HepG2 (cell line): Measurements from ENCODE around the gene BCL7A. TPM values are rescaled to one million over a fixed set of nuclear protein-coding genes. Genes with fewer than 3 reads are reported as not detected.
A peak's percentile ranks its signal among the peaks of the same experiment; 100 is the strongest.

Experiments used
- AGO2 ChIP-seq: fragments of 200-400 bp; formaldehyde crosslinking; optimal IDR thresholded peaks from 2 replicates; pipeline ENCODE3; 2017; ENCODE audit warnings: mild to moderate bottlenecking, low read depth, low read length, moderate library complexity
- ATF1 ChIP-seq: IDR thresholded peaks from 2 replicates; pipeline ENCODE4 v1.6.1; 2016; ENCODE audit warnings: mild to moderate bottlenecking, control low read depth
- GFI1 ChIP-seq: sonication (generic); formaldehyde crosslinking; IDR thresholded peaks from 2 replicates; pipeline ENCODE4 v1.5.0; 2020; ENCODE audit warnings: missing genetic modification reagents, mild to moderate bottlenecking, borderline replicate concordance
- IRX3 ChIP-seq: sonication (generic); formaldehyde crosslinking; IDR thresholded peaks from 2 replicates; pipeline ENCODE4 v1.8.1; 2023; ENCODE audit warnings: mild to moderate bottlenecking, low read depth, missing genetic modification reagents, borderline replicate concordance
- KDM5A ChIP-seq: fragments of 200-600 bp; sonication (generic); IDR thresholded peaks from 2 replicates; pipeline ENCODE4 v1.7.0; 2018; ENCODE audit warnings: antibody characterized with exemption, mild to moderate bottlenecking, low read length, borderline replicate concordance
- KLF12 ChIP-seq: sonication (generic); formaldehyde crosslinking; IDR thresholded peaks from 2 replicates; pipeline ENCODE4 v1.4.0; 2020; ENCODE audit warnings: missing genetic modification reagents, borderline replicate concordance
- MLX ChIP-seq: IDR thresholded peaks from 2 replicates; pipeline ENCODE4 v1.6.1; 2016
- NFE2L2 ChIP-seq: fragments of 150-350 bp; IDR thresholded peaks from 2 replicates; pipeline ENCODE4 v1.6.1; 2014; ENCODE audit warnings: low read length
- PHF20 ChIP-seq: sonication (generic); formaldehyde crosslinking; IDR thresholded peaks from 2 replicates; pipeline ENCODE4 v1.5.0; 2020; ENCODE audit warnings: mild to moderate bottlenecking, missing genetic modification reagents
- SIN3A ChIP-seq: IDR thresholded peaks from 2 replicates; pipeline ENCODE4 v1.6.1; 2011; ENCODE audit warnings: low read depth, mild to moderate bottlenecking, control low read depth, low read length, borderline replicate concordance
- TP53 ChIP-seq: sonication (generic); formaldehyde crosslinking; conservative IDR thresholded peaks from 2 replicates; pipeline ENCODE4 v1.4.0; 2020; ENCODE audit warnings: missing genetic modification reagents
- TRAFD1 ChIP-seq: sonication (generic); formaldehyde crosslinking; IDR thresholded peaks from 2 replicates; pipeline ENCODE4 v1.5.1; 2020; ENCODE audit warnings: missing genetic modification reagents, mild to moderate bottlenecking, borderline replicate concordance
- YEATS4 ChIP-seq: sonication (generic); formaldehyde crosslinking; IDR thresholded peaks from 2 replicates; pipeline ENCODE4 v1.4.0; 2020; ENCODE audit warnings: missing genetic modification reagents, borderline replicate concordance
- ZBTB21 ChIP-seq: sonication (generic); formaldehyde crosslinking; IDR thresholded peaks from 2 replicates; pipeline ENCODE4 v1.4.0; 2020; ENCODE audit warnings: missing genetic modification reagents
- ZKSCAN8 ChIP-seq: IDR thresholded peaks from 2 replicates; pipeline ENCODE4 v1.6.1; 2016; ENCODE audit warnings: borderline replicate concordance, missing genetic modification reagents, missing compliant biosample characterization
- ZNF207 ChIP-seq: fragments of 450-650 bp; IDR thresholded peaks from 2 replicates; pipeline ENCODE4 v1.6.1; 2016; ENCODE audit warnings: antibody characterized with exemption, borderline replicate concordance
- ZNF225 ChIP-seq: sonication (generic); formaldehyde crosslinking; IDR thresholded peaks from 2 replicates; pipeline ENCODE4 v1.4.0; 2020; ENCODE audit warnings: mild to moderate bottlenecking, missing genetic modification reagents
- ZNF30 ChIP-seq: sonication (generic); formaldehyde crosslinking; IDR thresholded peaks from 2 replicates; pipeline ENCODE4 v1.5.0; 2020; ENCODE audit warnings: mild to moderate bottlenecking, missing genetic modification reagents
- ZNF547 ChIP-seq: sonication (generic); formaldehyde crosslinking; IDR thresholded peaks from 2 replicates; pipeline ENCODE4 v1.5.1; 2020; ENCODE audit warnings: mild to moderate bottlenecking, missing genetic modification reagents
- ZNF550 ChIP-seq: sonication (generic); formaldehyde crosslinking; IDR thresholded peaks from 2 replicates; pipeline ENCODE4 v1.4.0; 2020; ENCODE audit warnings: mild to moderate bottlenecking, missing genetic modification reagents, borderline replicate concordance
- ZNF597 ChIP-seq: sonication (generic); formaldehyde crosslinking; IDR thresholded peaks from 2 replicates; pipeline ENCODE4 v1.5.0; 2020; ENCODE audit warnings: missing genetic modification reagents
- ZNF703 ChIP-seq: sonication (generic); formaldehyde crosslinking; IDR thresholded peaks from 2 replicates; pipeline ENCODE4 v1.5.1; 2020; ENCODE audit warnings: missing genetic modification reagents, mild to moderate bottlenecking, moderate library complexity, borderline replicate concordance
- ZNF777 ChIP-seq: sonication (generic); formaldehyde crosslinking; IDR thresholded peaks from 2 replicates; pipeline ENCODE4 v1.4.0; 2020; ENCODE audit warnings: missing genetic modification reagents
- polyA plus RNA-seq, 8 experiments: library from polyadenylated mRNA; depleted of rRNA in 3 of 8; stranded (reverse) in 7 of 8; unstranded in 1 of 8; fragments of >200 nt; fragmentation: Illumina TruSeq in 4 of 8; extraction: Trizol in 4 of 8; gene quantifications; 2 replicates each; pipeline versions ENCODE4 v1.2.1 to v1.2.3, GENCODE V29; 2011 to 2016; ENCODE audit warnings: low read depth in 4 of 8, missing spikeins in 1 of 8, mixed read lengths in 1 of 8; ENCODE audit not compliant: insufficient read depth in 1 of 8
- total RNA-seq, 5 experiments: library from RNA; depleted of rRNA; stranded (reverse); fragments of >200 nt; fragmentation: Illumina TruSeq; extraction: Trizol; gene quantifications; 2 replicates each; pipeline ENCODE4 v1.2.3, GENCODE V29; 2016; ENCODE audit warnings: low read depth in 1 of 5
- TF ChIP-seq, protein P1 (sequence below): sonication (generic); formaldehyde crosslinking; IDR thresholded peaks from 2 replicates; pipeline ENCODE4 v1.4.0; 2020; ENCODE audit warnings: missing genetic modification reagents, mild to moderate bottlenecking, borderline replicate concordance
- TF ChIP-seq, protein P2 (sequence below): sonication (generic); formaldehyde crosslinking; IDR thresholded peaks from 2 replicates; pipeline ENCODE4 v1.5.0; 2020; ENCODE audit warnings: missing genetic modification reagents

The BCL7A gene
- total and polyA plus RNA-seq, 2 of the 13 experiments (the other 11 are each of a cell fraction or from before 2014, with no cell fraction given) = 4.1 to 6.2 TPM

- TF ChIP-seq, protein P1, sequence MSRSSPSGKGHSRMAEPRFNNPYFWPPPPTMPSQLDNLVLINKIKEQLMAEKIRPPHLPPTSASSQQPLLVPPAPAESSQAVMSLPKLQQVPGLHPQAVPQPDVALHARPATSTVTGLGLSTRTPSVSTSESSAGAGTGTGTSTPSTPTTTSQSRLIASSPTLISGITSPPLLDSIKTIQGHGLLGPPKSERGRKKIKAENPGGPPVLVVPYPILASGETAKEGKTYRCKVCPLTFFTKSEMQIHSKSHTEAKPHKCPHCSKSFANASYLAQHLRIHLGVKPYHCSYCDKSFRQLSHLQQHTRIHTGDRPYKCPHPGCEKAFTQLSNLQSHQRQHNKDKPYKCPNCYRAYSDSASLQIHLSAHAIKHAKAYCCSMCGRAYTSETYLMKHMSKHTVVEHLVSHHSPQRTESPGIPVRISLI = peak; percentile 97
- TF ChIP-seq ZKSCAN8 (CRISPR knock-in tag) = no peak
- no peak for TF ChIP-seq ZNF703
- TF ChIP-seq KDM5A = no peak
- TF ChIP-seq TP53 (CRISPR knock-in tag) = no peak
- TF ChIP-seq ZNF30 (CRISPR knock-in tag) = no peak
- peak; percentile 86; the same call in 1 of the 2 replicates for TF ChIP-seq KLF12 (CRISPR knock-in tag)
- TF ChIP-seq, protein P2, sequence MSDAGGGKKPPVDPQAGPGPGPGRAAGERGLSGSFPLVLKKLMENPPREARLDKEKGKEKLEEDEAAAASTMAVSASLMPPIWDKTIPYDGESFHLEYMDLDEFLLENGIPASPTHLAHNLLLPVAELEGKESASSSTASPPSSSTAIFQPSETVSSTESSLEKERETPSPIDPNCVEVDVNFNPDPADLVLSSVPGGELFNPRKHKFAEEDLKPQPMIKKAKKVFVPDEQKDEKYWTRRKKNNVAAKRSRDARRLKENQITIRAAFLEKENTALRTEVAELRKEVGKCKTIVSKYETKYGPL (CRISPR knock-in tag) = peak; percentile 58; the same call in 1 of the 2 replicates
- TF ChIP-seq ZNF207 = no peak
- TF ChIP-seq PHF20 = peak; percentile 52; the same call in 1 of the 2 replicates
- TF ChIP-seq ZBTB21 (CRISPR knock-in tag) = no peak
- TF ChIP-seq ATF1 (CRISPR knock-in tag) = no peak
- TF ChIP-seq TRAFD1 (CRISPR knock-in tag) = no peak
- TF ChIP-seq ZNF547 (CRISPR knock-in tag) = 0 out of 2 replicates have a peak, but pooled peaks have one; percentile 77
- 0 out of 2 replicates have a peak, but pooled peaks have one; percentile 15 for TF ChIP-seq SIN3A
- TF ChIP-seq ZNF597 (CRISPR knock-in tag) = no peak
- peak; percentile 67; the same call in 1 of the 2 replicates for TF ChIP-seq GFI1 (CRISPR knock-in tag)
- peak; percentile 57 for TF ChIP-seq AGO2
- TF ChIP-seq MLX (CRISPR knock-in tag) = no peak
- TF ChIP-seq ZNF225 (CRISPR knock-in tag) = no peak
- TF ChIP-seq IRX3 (CRISPR knock-in tag) = peak; percentile 82; the same call in 1 of the 2 replicates
- no peak for TF ChIP-seq NFE2L2
- peak; percentile 72 for TF ChIP-seq ZNF777 (CRISPR knock-in tag)
- TF ChIP-seq YEATS4 = peak; percentile 91
- TF ChIP-seq ZNF550 (CRISPR knock-in tag) = no peak
These were observed 56.7 kb downstream of the BCL7A start, which contains the start of gene MLXIP (continued) for GRCh38 chr12:122078141-122079032.
